Measurements from ENCODE around the gene RANBP9.

RANBP9 gene

GRCh38 chr6:13716955-13717295, 5.3 kb upstream of the RANBP9 start:
- peaks cover 9% of the 10 kb centered on the region for H3K4me1 Mint-ChIP-seq
- H3K27me3 Mint-ChIP-seq (ENCODE audit: low read depth): no peaks in the 10 kb centered on the region
- H3K4me3 Mint-ChIP-seq: no peak overlapping the region
- no peak overlapping the region for H3K27ac Mint-ChIP-seq
- peaks cover 6% of the 10 kb centered on the region for H3K9me3 Mint-ChIP-seq
- TF ChIP-seq CTCF (IDR thresholded peaks at IDR 0.05; ENCODE audit: unreplicated experiment in 3 of 3): no peak
- no peaks in the 10 kb centered on the region for H3K36me3 Mint-ChIP-seq (ENCODE audit: low read depth)

- H3K4me3 Mint-ChIP-seq: no peak overlapping the region
- H3K27me3 Mint-ChIP-seq (ENCODE audit: low read depth): no peaks in the 10 kb centered on the region
- no peaks in the 10 kb centered on the region for H3K36me3 Mint-ChIP-seq (ENCODE audit: low read depth)
- H3K27ac Mint-ChIP-seq: no peak overlapping the region
- peaks cover 9% of the 10 kb centered on the region for H3K4me1 Mint-ChIP-seq
- no peak for TF ChIP-seq CTCF (IDR thresholded peaks at IDR 0.05; ENCODE audit: unreplicated experiment in 3 of 3)
- H3K9me3 Mint-ChIP-seq: peaks cover 6% of the 10 kb centered on the region
Observed at GRCh38 chr6:13716225-13716954, 4.8 kb upstream of the RANBP9 start.

- Mint-ChIP-seq H3K4me3 (no peak overlapping the region), H3K9me3 (peaks cover 6% of the 10 kb centered on the region), H3K27ac (no peak overlapping the region), H3K4me1 (peaks cover 9% of the 10 kb centered on the region), H3K36me3 (ENCODE audit: low read depth) (no peaks in the 10 kb centered on the region), H3K27me3 (ENCODE audit: low read depth) (no peaks in the 10 kb centered on the region)
- TF ChIP-seq CTCF (IDR thresholded peaks at IDR 0.05; ENCODE audit: unreplicated experiment in 3 of 3): no peak
Observed at GRCh38 chr6:13715444-13715883, 3.8 kb upstream of the RANBP9 start.

- H3K4me1 Mint-ChIP-seq: peaks cover 29% of the 10 kb centered on the region
- peaks cover 4% of the 10 kb centered on the region for H3K9me3 Mint-ChIP-seq
- no peak for TF ChIP-seq CTCF (IDR thresholded peaks at IDR 0.05; ENCODE audit: unreplicated experiment in 3 of 3)
- peak overlapping the region; percentile 91 to 99 (median 97) for H3K4me3 Mint-ChIP-seq
- no peaks in the 10 kb centered on the region for H3K27me3 Mint-ChIP-seq (ENCODE audit: low read depth)
- H3K36me3 Mint-ChIP-seq (ENCODE audit: low read depth): no peaks in the 10 kb centered on the region
- peak overlapping the region; percentile 98 to 99 (median 98) for H3K27ac Mint-ChIP-seq
Observed at GRCh38 chr6:13712599-13712898, 914 bp upstream of the RANBP9 start.

GRCh38 chr6:13711324-13711732, 307 bp downstream of the RANBP9 start:
- H3K27me3 Mint-ChIP-seq (ENCODE audit: low read depth): no peaks in the 10 kb centered on the region
- peak overlapping the region in 2 of 3 experiments; percentile 10 to 43 for H3K4me3 Mint-ChIP-seq
- no peak overlapping the region for H3K27ac Mint-ChIP-seq
- H3K4me1 Mint-ChIP-seq: peaks cover 32% of the 10 kb centered on the region
- no peak for TF ChIP-seq CTCF (IDR thresholded peaks at IDR 0.05; ENCODE audit: unreplicated experiment in 3 of 3)
- peaks cover 4% of the 10 kb centered on the region for H3K36me3 Mint-ChIP-seq (ENCODE audit: low read depth)
- H3K9me3 Mint-ChIP-seq: peaks cover 2% of the 10 kb centered on the region
